Lung (tissue), 12 donors: Measurements from ENCODE around the gene STX1A. TPM values are rescaled to one million over a fixed set of nuclear protein-coding genes. Genes with fewer than 3 reads are reported as not detected.

Experiments
- ATAC-seq: fragments of 200-7000 bp; cut with Tn5 transposase; one replicate; pipeline ENCODE4 v1.9.1; 2020; ENCODE audit warnings: moderate number of reproducible peaks; ENCODE audit not compliant: insufficient read depth, low FRiP score
- DNase-seq, 3 donors: peaks; one replicate each; pipeline ENCODE4 v3.0.0-alpha.2; 2013 to 2017
- H3K27ac ChIP-seq, 2 donors: one replicate each; pipeline ENCODE4 v1.5.1; 2013; ENCODE audit warnings: mild to moderate bottlenecking in 2 of 2, moderate library complexity in 2 of 2, control low read depth in 1 of 2, inconsistent platforms in 1 of 2, low read depth in 1 of 2, low read length in 1 of 2
- H3K27me3 ChIP-seq, 3 donors: one replicate each; pipeline ENCODE4 v1.5.1; 2013; ENCODE audit warnings: low read length in 2 of 3; ENCODE audit not compliant: control insufficient read depth in 3 of 3, insufficient read depth in 3 of 3
- H3K36me3 ChIP-seq, 4 donors: one replicate each; pipeline ENCODE4 v1.5.1; 2013; ENCODE audit warnings: low read length in 4 of 4, mild to moderate bottlenecking in 1 of 4, moderate library complexity in 1 of 4; ENCODE audit not compliant: control insufficient read depth in 4 of 4, insufficient read depth in 4 of 4
- H3K4me1 ChIP-seq, 5 donors: one replicate each; pipeline ENCODE4 v1.5.1; 2013; ENCODE audit warnings: low read length in 5 of 5, mild to moderate bottlenecking in 2 of 5, moderate library complexity in 1 of 5; ENCODE audit not compliant: control insufficient read depth in 5 of 5, insufficient read depth in 5 of 5
- H3K4me3 ChIP-seq: one replicate; pipeline ENCODE4 v1.5.1; 2013; ENCODE audit warnings: mild to moderate bottlenecking, control low read depth, moderate library complexity
- H3K9ac ChIP-seq, 2 donors: one replicate each; pipeline ENCODE4 v1.5.1; 2013; ENCODE audit warnings: low read length in 2 of 2, control low read depth in 1 of 2; ENCODE audit not compliant: insufficient read depth in 1 of 2
- H3K9me3 ChIP-seq, 4 donors: one replicate each; pipeline ENCODE4 v1.5.1; 2013; ENCODE audit warnings: low read length in 3 of 4, mild to moderate bottlenecking in 1 of 4, moderate library complexity in 1 of 4; ENCODE audit not compliant: control insufficient read depth in 4 of 4, insufficient read depth in 3 of 4
- CTCF ChIP-seq: IDR thresholded peaks from 2 replicates; pipeline ENCODE4 v1.5.1; 2012; ENCODE audit warnings: mild to moderate bottlenecking; ENCODE audit errors: control extremely low read depth, extremely low read depth
- WGBS, 2 donors: extraction: QIAGEN DNeasy Blood & Tissue Kit; methylation state at CpG; one replicate each; pipeline ENCODE4 v1.1.7; 2013; 5-methylcytosine and 5-hydroxymethylcytosine counted together
- polyA plus RNA-seq, 2 donors: library from polyadenylated mRNA; stranded (reverse); fragments of 200-250 nt; gene quantifications; one replicate each; pipeline ENCODE4 v1.2.1, GENCODE V29; 2013
- total RNA-seq, 2 donors: library from RNA; depleted of rRNA in 1 of 2; stranded (reverse); fragments of >200 nt in 1 of 2; gene quantifications; one replicate each; pipeline ENCODE4 v1.2.1, GENCODE V29; 2014 to 2021
- donor health status: control.
- donor health status: control.
- donor health status: Bipolar disorder and iron deficiency.
- donor health status: healthy.
- donor health status: DM: yes; HTN: yes; CAD: no.

The STX1A gene
- total and polyA plus RNA-seq, 4 donors = 4.1 to 8.0 (median 7.7) TPM

GRCh38 chr7:73700069-73700423 lies 19.4 kb downstream of the STX1A start:
- DNase-seq (no peak), ATAC-seq (no peak)
- Histone ChIP-seq H3K9ac (no peak overlapping the region), H3K9me3 (no peaks in the 10 kb centered on the region), H3K4me3 (no peak overlapping the region), H3K36me3 (peaks cover 0 to 34% (median 11%) of the 10 kb centered on the region in 4 donors), H3K4me1 (peaks cover 0 to 11% (median 0%) of the 10 kb centered on the region in 5 donors), H3K27ac (no peak overlapping the region), H3K27me3 (no peaks in the 10 kb centered on the region)
- 90 to 92% methylated on average over 14 of the region's 14 CpGs for WGBS, 2 donors
- no peak for TF ChIP-seq CTCF

- Histone ChIP-seq H3K9ac (no peak overlapping the region), H3K27ac (no peak overlapping the region), H3K36me3 (peaks cover 0 to 37% (median 14%) of the 10 kb centered on the region in 4 donors), H3K4me3 (no peak overlapping the region), H3K4me1 (peaks cover 0 to 8% (median 0%) of the 10 kb centered on the region in 5 donors), H3K9me3 (no peaks in the 10 kb centered on the region), H3K27me3 (no peaks in the 10 kb centered on the region)
- no peak for DNase-seq
- ATAC-seq = no peak
- no peak for TF ChIP-seq CTCF
- 87% methylated on average over 15 of the region's 15 CpGs for WGBS, 2 donors
Measured at GRCh38 chr7:73699370-73700068, 19.9 kb downstream of the STX1A start.

- DNase-seq (no peak), ATAC-seq (no peak)
- Histone ChIP-seq H3K36me3 (peaks cover 0 to 48% (median 22%) of the 10 kb centered on the region in 4 donors), H3K4me1 (peaks cover 0 to under 1% (median 0%) of the 10 kb centered on the region in 5 donors), H3K4me3 (no peak overlapping the region), H3K27me3 (no peaks in the 10 kb centered on the region), H3K27ac (no peak overlapping the region), H3K9ac (no peak overlapping the region), H3K9me3 (no peaks in the 10 kb centered on the region)
- WGBS, 2 donors = 88 to 89% methylated on average over 7 of the region's 7 CpGs
- no peak for TF ChIP-seq CTCF
Measured at GRCh38 chr7:73698410-73698809, 21.1 kb downstream of the STX1A start.

- Histone ChIP-seq H3K9ac (no peak overlapping the region), H3K4me1 (no peaks in the 10 kb centered on the region), H3K27ac (no peak overlapping the region), H3K9me3 (no peaks in the 10 kb centered on the region), H3K36me3 (peaks cover 11 to 63% (median 35%) of the 10 kb centered on the region in 4 donors), H3K27me3 (no peaks in the 10 kb centered on the region), H3K4me3 (no peak overlapping the region)
- no peak for TF ChIP-seq CTCF
- no peak for ATAC-seq
- 87 to 95% methylated on average over 4 of the region's 4 CpGs for WGBS, 2 donors
- no peak for DNase-seq
Measured at GRCh38 chr7:73696372-73696771, 23.1 kb downstream of the STX1A start.
